MV-4-11 (cell line): ENCODE results near the gene SERPINA5.

Experiments used
- DNase-seq: peaks from one replicate; lab custom pipeline; 2025; lab: John Stamatoyannopoulos, UW

SERPINA5 gene, protein sequence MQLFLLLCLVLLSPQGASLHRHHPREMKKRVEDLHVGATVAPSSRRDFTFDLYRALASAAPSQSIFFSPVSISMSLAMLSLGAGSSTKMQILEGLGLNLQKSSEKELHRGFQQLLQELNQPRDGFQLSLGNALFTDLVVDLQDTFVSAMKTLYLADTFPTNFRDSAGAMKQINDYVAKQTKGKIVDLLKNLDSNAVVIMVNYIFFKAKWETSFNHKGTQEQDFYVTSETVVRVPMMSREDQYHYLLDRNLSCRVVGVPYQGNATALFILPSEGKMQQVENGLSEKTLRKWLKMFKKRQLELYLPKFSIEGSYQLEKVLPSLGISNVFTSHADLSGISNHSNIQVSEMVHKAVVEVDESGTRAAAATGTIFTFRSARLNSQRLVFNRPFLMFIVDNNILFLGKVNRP

DNA sequence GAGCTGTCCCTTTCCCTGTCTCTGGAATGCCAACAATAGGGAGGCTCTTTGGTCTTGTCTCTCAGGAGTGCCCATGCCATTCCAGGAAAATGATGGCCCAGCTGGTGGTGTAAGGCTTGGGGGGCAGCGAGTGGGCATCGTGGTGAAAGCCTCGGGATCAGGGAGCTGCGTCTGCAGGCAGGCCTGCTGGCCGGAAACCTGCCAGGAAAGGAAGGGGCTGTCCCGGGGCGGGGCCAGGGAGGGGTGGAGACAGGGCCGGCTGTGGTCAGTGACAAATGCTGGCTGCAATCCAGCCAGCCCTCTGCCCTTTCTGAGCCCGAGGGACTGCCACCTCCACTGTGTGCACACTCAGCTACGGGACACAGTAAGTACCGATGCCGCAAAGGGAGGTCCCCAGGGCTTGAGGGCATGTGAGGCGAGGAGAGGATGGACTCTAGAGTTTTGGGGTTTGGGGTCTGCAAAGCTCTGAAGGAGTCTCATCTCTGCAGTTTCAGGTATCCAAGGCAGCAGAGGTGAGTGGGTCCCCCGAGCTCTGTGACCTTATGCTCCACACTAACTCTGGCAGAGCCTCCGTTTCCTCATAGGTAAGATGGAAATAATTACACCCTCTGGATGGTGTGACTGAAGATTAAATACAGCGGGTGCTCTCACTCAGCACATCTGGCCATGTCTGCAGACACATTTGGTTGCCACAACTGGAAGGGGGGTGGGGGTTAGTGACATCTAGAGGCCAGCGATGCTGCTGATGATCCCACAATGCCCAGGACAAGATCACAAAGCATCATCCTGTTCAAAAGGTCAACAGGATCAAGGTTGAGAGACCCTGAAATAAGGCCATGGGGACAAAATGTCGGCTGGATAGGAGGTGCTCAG, at the start of gene SERPINA5:
SERPINA5 (plus strand) TSS at position 300 of the 873 bp plus-strand sequence. CDS start 5,937 bp downstream, outside the sequence.
- no peak for DNase-seq

DNA sequence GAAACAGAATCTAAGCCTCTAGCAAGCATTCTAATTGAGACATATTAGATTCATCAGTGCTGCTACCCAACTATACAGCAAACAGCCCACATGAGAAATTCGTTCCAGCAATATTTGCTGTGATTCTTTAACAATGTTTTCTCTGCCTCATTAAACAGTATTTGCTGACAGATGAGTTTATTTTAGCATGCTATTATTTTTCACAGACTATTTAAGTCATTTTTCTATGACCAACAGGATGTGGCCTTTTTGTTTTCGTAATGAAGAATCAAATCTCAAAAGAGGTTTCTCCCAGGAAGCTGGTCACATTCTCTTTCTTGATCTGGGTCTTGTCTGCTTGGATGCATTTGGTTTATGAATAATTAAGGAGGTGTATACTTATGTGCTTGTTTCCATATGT, 48.8 kb upstream of the SERPINA5 start:
- no peak for DNase-seq

DNA sequence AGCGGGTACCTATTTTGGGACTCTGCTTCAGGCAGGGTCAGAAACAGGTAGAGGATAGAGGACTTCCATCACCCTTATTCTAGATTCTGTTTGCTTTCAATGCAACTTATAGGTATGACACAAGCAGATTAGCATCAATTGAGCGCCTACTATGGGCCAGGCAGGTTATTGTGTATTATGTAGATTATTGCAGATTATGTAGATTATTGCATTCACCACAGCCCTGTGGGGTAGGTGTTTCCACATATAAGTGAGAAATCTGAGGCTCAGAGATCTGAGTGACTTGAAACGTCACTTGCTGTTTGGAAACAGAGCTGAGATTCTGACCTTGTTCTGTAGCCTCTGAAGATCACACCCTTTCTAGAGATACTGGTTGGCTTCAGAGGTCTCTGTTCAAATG, 45.7 kb upstream of the SERPINA5 start:
- no peak for DNase-seq

DNA sequence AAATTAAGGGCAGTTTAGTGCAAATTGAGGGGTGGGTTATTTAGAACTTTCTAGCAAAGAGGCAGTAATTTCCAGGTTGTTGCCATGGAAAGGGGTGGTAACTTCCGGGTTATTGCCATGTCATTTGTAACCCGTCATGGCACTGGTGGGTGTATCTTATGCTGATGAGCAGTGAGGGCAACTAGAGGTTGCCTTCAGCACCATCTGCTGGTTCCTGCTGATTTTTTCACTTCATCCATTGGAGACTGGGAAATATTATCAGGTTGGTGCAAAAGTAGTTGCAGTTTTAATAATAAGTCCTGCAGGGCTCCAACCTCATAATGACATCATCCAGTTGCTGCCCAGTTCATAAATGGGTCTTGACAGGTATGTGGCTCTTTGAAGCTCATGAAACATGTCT, 44.4 kb upstream of the SERPINA5 start:
- peak; percentile 43 for DNase-seq

DNA sequence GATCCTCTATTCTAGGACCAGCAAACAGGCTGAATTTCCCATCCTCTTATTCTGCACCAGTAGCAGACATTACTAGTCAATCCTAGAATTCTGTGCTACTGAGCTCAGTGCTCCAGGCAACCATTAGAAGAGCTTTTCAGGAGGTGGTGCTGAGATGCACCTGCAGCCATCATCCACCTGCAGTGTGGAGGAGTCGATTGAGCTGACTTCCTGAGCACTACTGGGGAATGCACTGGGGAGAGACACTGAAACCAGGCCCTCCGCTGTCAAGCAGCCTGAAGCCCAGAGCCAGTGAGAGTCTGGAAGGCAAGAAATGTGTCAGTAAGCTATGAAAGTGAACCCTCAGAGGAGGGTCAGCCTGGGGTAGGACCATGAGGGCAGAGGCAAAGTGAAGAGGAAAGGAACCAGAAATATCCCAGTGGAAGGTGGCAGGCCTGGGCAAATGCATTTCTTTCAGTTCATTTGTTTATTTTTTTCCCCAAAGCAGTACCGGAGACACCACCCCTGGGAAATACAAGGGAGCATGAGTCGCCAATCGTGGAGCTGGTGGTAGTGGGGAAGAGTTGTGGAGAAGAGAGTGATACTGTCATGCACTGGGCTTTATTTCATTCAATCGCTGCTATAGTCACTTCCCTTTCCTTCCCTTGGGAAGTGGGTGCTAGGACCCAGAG, 43.0 kb upstream of the SERPINA5 start:
- no peak for DNase-seq

DNA sequence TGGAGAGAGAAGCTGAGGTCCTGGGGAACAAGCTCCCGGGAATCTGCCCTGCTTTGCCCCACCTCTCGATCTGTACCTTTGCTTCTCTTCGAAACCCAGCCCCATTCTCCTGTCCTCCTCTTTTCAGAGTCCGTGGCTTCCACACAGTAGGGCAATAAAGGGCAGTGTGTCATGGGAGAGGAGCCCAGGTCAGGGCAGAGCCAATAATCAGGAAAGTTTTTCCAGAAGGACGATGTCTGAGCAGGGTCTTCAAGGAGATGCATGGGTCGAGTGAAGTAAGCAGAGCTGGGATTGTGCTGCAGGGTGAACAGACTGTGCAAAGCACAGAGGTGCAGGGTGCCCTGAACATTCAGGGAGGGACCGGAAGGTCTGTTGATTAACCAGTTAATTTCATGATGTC, 42.0 kb upstream of the SERPINA5 start:
- DNase-seq: no peak

DNA sequence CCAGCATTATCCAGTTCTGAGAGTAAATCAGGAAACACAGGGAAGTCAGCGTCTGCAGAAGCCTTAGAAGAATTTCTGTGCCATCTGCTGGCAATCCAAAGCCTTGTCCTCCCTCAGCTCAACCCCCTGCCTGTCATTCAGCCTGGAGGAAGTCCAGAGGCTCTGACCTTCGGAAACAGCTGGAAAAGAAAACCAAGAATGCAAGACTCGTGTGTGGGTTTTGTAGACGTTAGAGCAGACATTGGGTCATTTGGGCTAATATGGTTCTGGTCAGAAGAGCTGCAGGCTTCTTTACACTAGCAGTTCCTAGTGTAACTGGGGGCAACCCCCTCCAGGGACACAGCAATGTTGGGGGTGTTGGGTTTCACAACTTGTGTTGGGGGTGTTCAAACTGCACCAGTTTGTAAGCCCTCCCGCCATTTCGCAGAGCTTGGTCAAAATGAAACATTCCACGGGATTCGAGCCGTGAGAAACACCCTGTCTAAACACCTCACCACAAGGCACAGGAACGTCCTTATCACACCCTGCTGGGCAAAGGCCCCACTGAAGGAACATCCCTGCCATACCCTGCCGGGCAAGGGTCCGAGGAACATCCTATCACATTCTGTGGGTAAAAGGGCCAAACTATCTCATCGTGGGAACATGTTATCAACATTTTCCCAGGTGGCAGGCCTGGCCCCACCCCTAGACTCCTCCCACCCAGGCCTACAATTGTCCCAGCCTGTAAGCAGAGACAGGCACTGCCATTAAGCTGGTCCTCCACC, 41.0 kb upstream of the SERPINA5 start:
- no peak for DNase-seq

DNA sequence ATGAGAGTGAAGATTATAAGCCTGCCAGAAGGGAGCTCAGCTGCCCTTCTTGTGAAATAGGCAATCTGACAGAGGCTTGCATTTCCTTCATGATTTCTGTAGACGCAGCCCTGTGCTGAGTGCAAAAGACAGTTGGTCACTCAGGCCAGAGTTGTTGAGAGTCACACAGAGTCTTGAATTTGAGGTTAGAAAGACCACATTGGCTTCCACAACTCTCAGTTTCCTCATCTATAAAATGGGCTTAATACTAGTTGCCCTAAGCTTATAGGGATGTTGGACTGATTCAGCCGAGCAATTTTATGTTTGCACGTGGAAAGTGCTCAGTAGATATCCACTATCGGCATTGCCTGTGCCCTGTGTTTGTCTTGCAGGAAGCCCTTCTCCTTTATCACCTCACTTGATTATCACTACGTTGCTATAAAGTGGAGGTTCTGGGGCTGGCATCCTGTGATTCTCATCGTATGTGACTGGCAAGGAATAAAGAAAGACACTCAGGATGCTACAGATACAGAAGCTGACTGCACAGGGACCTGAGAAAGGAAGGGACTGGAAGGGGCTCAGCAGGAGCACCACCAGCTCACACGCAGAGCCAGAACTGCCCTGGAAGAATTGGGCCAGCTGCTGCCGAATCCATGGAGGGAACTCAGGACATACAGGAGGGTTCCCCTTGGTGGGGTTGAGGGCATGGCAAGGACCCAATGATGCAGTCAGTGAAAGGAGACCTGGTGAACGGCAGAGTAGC, 39.8 kb upstream of the SERPINA5 start:
- DNase-seq: no peak

DNA sequence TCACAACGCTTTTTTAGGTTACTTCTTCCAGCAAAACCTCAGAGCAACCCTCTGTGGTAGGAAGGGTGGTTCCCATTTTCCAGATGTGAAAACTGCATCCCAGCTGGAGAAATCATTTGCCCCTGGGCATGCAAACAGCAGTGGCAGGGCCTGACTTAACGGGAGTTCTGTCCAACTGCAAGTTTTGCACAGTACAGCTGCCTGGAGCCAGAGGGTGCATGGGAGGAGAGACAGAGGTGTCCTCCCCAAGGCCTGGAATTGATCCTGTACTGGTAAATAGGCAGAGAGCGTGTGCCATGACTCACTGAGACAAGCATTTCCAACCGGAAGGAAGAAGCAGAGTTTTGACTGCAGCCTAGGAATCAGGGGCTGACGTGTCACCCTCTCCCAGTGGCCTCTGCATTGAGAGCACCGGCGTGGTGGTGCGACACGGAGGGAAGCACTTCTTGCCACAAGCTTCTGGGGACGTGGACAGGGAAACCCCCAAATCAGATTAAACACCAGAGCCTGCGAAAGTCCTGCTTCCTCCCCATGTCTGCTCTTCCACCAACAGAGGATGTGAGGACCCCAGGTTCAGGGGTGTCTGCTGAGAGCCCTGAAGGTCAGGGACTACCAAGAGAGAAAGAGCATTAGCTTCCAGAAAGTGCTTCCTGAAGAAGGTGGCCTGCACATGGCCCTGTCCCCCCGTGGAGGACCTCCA, 39.0 kb upstream of the SERPINA5 start:
- no peak for DNase-seq

DNA sequence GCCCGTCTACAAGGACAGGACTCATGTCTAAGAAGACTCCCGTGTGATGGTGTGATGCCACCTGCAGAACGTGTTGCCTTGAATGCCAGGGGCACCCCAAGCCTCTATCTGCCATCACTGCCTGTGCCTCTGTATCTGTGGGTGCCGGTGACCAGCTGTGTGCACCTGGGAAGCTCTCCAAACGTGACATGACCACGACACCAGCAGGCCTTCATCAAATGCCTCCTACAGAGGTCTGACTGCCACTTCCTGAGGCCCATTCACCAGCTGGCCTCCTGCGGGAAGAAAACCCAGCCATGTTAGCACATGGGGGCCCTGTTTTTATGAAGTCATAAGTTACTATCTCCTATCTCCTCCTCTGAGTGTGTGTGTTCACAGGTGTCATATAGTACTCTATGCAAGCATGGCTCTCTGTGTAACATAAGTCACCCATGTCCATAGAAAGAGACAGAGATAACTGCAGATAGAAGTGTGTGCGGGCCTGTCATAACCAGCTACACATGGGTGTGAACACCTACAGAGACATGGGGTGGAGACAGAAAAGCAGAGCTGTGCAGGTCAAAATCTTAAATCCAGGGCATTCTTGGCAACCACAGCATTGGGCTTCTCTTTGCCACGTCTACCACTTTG, 38.3 kb upstream of the SERPINA5 start:
- no peak for DNase-seq

DNA sequence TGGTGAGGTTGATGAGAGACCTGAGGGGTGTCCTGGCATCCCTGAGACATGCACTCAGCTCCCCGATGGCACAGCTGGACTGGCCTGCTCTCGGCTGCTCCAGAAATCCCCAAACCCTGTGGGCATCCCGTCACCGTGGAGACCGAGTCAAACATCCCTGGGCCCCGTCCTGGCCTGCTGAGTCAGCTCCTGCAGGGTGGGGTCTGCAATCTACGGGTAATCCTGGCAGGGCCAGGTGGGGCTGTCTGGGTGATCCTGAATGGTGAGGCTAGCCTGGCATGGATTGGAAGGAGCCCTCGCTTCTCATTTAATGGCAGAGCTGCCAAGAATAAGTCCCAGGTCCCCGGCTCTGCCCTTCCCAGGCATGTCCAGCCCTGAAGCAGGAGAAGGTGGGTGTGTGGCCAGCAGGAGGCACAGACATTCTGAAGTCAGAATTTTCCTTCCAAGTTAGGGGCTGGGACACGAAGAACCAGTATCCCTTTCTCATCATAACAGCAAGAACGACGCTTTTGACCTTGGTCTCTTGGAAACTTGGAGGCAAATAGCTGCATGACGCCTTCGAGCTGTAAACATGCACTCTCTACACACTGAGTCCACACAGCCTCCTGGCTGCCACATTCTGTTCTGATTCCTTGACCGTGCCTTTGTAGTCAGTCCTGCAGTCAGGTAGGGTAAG, 37.6 kb upstream of the SERPINA5 start:
- DNase-seq: no peak

DNA sequence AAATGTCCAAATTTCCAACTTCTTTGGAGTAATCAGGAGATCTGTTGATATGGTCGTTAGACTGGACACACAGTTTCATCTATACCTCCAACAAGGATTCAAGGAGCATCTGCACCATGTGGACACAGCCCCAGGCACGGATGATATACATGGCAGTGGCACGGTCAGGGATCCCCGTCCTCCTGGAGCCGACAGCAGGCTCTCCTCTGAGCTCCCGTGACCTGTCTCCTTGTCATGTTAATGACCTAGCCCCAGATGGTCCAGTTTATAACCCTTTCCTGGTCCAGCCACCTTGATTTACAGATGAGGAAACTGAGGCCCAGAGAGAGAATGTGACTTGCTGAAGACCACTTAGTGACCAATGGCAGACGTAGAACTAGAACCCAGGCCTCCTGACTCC, 36.5 kb upstream of the SERPINA5 start:
- no peak for DNase-seq

DNA sequence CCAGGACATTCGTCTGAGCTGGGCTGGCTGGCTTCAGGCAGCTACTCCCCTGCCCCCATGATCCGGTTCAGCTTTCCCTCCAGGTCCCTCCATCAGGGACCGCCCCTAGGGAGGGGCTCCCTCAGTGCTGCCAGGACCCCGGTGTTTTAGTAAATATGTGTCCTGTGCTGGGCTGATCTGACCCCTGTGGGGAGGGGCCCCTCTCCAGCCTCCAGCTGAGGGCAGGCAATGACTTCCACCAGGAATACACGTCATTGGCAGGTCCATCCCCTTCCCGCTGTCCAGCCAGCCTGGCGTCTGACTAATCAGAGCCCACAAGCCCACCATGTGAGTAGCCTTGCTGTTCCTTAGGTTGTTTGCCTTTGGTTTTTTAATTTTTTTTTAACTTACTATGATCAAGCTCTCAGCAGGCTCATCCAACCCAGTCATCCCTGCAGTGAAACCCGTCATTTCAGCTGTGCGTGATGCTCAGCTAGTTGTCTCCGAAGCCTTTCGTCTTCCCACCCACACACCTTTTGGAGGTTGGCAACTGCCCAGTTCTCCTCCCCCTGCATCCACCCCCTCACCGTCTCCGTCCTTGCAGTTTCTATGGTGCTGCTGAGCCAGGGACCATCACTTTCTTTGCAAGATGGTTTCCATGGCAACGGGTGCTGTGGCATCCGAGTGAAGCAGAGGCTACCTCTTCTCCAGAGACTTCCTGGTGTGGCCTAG, 35.9 kb upstream of the SERPINA5 start:
- no peak for DNase-seq

DNA sequence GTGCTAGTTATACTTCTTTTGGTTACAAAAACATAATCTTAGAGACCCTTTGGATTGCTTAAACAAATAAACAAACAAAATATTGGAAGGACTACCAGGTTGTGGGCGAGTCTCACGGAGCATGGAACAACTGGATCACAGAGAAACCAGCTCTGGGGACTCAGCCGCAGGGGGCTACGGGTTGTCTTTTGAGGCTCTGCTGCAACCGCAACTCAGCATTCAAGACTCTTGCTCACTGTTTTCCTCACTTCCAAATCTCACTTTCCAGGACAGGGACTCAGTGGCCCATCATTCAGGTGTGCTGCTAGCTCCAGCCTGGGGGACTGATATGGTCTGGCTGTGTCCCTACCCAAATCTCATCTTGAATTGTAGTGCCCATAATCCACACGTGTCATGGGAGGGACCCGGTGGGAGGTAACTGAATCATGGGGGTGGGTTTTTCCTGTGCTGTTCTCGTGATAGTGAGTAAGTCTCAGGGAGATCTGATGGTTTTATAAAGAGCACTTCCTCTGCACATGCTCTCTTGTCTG, 34.0 kb upstream of the SERPINA5 start:
- DNase-seq: no peak

DNA sequence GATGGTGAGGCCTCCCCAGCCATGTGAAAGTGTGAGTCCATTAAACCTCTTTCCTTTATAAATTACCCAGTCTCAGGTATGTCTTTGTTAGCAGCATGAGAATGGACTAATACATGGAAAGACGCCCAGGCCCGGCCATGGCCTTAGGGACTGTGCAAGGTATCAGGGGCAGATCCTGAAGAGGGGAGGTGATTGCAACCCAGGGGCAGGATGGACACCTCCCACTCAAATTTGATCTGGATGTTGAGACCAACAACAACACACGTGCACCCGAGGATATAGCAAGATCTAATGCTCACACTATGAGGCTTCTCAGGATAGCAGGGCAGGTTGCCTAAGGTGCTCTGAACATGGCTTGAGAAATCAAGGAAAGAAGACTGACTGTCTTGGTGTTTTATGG, 33.5 kb upstream of the SERPINA5 start:
- no peak for DNase-seq

DNA sequence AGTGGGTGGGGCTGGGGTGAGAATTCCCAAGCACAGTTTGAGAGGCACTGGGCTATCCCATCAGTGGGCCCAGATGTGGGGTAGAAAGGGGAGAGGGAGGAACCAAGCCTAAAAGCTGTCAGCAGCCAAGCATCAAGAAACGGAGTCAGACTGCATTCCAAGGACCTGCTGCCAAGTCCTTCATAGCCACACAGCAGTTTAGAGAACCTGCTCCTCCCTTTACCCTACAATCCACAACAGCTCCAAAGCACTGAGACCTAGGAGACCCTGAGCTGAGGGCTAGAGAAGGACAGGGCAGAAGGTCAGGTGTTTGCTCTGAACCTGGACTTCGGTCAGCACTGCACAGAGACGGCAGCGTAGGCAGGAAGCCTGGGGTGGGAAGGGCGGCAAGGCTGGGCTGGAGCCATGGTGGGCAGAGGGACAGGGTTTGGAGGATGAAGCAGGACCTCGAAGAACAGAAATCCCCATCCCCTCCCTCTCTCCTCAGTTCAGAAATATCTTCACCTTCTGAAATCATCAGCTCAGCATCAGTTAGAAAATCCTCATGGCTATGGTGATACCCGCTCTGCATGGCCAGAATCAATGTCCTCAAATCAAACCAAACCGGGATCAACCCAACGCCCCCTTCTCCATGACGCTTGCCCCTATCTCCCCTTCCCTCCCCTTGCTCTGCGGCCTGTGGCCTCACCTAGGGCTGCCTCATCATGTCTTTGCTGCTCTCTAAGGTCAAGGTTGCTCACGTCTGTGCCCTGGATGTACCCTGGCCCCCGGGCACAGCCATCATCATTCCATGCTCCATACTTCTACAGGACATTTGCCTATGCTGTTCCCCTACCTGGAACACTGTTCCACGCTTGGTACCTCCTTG, 32.9 kb upstream of the SERPINA5 start:
- no peak for DNase-seq
